ENCODE results near the gene DGKE.

The DGKE gene

GRCh38 chr17:56810891-56811775 is 22.8 kb upstream of the DGKE start:
- Histone ChIP-seq H3K27me3 (ENCODE audit: insufficient read depth, poor library complexity, severe bottlenecking) (no peaks in the 10 kb centered on the region), H3K4me1 (ENCODE audit: insufficient read depth, poor library complexity, severe bottlenecking) (peaks cover 15% of the 10 kb centered on the region), H3K27ac (ENCODE audit: poor library complexity, severe bottlenecking) (no peak overlapping the region), H3K36me3 (ENCODE audit: low read depth) (no peaks in the 10 kb centered on the region), H3K4me3 (ENCODE audit: severe bottlenecking) (no peak overlapping the region), H3K9me3 (ENCODE audit: severe bottlenecking) (no peaks in the 10 kb centered on the region)
- ATAC-seq (ENCODE audit: low read depth) (no peak), DNase-seq (ENCODE audit: low spot score) (no peak)
- TF ChIP-seq CTCF (IDR thresholded peaks at IDR 0.05; ENCODE audit: poor library complexity, severe bottlenecking) = no peak

GRCh38 chr17:56812901-56813388 is 21.0 kb upstream of the DGKE start:
- no peak for TF ChIP-seq CTCF (IDR thresholded peaks at IDR 0.05; ENCODE audit: poor library complexity, severe bottlenecking)
- ATAC-seq (ENCODE audit: low read depth) = no peak
- no peak for DNase-seq (ENCODE audit: low spot score)
- no peaks in the 10 kb centered on the region for H3K36me3 ChIP-seq (ENCODE audit: low read depth)
- H3K9me3 ChIP-seq (ENCODE audit: severe bottlenecking) = no peaks in the 10 kb centered on the region
- H3K27ac ChIP-seq (ENCODE audit: poor library complexity, severe bottlenecking) = no peak overlapping the region
- H3K27me3 ChIP-seq (ENCODE audit: insufficient read depth, poor library complexity, severe bottlenecking) = no peaks in the 10 kb centered on the region
- H3K4me3 ChIP-seq (ENCODE audit: severe bottlenecking) = no peak overlapping the region
- H3K4me1 ChIP-seq (ENCODE audit: insufficient read depth, poor library complexity, severe bottlenecking) = peaks cover 14% of the 10 kb centered on the region

- H3K9me3 ChIP-seq (ENCODE audit: severe bottlenecking) = no peaks in the 10 kb centered on the region
- no peaks in the 10 kb centered on the region for H3K36me3 ChIP-seq (ENCODE audit: low read depth)
- no peak for TF ChIP-seq CTCF (IDR thresholded peaks at IDR 0.05; ENCODE audit: poor library complexity, severe bottlenecking)
- no peaks in the 10 kb centered on the region for H3K27me3 ChIP-seq (ENCODE audit: insufficient read depth, poor library complexity, severe bottlenecking)
- DNase-seq (ENCODE audit: low spot score) (no peak), ATAC-seq (ENCODE audit: low read depth) (no peak)
- peaks cover 3% of the 10 kb centered on the region for H3K4me1 ChIP-seq (ENCODE audit: insufficient read depth, poor library complexity, severe bottlenecking)
- no peak overlapping the region for H3K27ac ChIP-seq (ENCODE audit: poor library complexity, severe bottlenecking)
- no peak overlapping the region for H3K4me3 ChIP-seq (ENCODE audit: severe bottlenecking)
Measured at GRCh38 chr17:56815711-56816110, 18.2 kb upstream of the DGKE start.

- Histone ChIP-seq H3K36me3 (ENCODE audit: low read depth) (no peaks in the 10 kb centered on the region), H3K9me3 (ENCODE audit: severe bottlenecking) (no peaks in the 10 kb centered on the region), H3K4me3 (ENCODE audit: severe bottlenecking) (no peak overlapping the region), H3K27ac (ENCODE audit: poor library complexity, severe bottlenecking) (no peak overlapping the region), H3K4me1 (ENCODE audit: insufficient read depth, poor library complexity, severe bottlenecking) (peaks cover 3% of the 10 kb centered on the region), H3K27me3 (ENCODE audit: insufficient read depth, poor library complexity, severe bottlenecking) (no peaks in the 10 kb centered on the region)
- ATAC-seq (ENCODE audit: low read depth) (no peak), DNase-seq (ENCODE audit: low spot score) (no peak)
- TF ChIP-seq CTCF (IDR thresholded peaks at IDR 0.05; ENCODE audit: poor library complexity, severe bottlenecking) = no peak
Measured at GRCh38 chr17:56817066-56817465, 16.9 kb upstream of the DGKE start.

GRCh38 chr17:56819030-56819429 is 14.9 kb upstream of the DGKE start:
- no peak overlapping the region for H3K27ac ChIP-seq (ENCODE audit: poor library complexity, severe bottlenecking)

More at GRCh38 chr17:56819030-56819429, 14.9 kb upstream of the DGKE start:
- no peak overlapping the region for H3K4me3 ChIP-seq (ENCODE audit: severe bottlenecking)
- no peak for TF ChIP-seq CTCF (IDR thresholded peaks at IDR 0.05; ENCODE audit: poor library complexity, severe bottlenecking)
- no peaks in the 10 kb centered on the region for H3K9me3 ChIP-seq (ENCODE audit: severe bottlenecking)
- peaks cover 3% of the 10 kb centered on the region for H3K4me1 ChIP-seq (ENCODE audit: insufficient read depth, poor library complexity, severe bottlenecking)
- H3K27me3 ChIP-seq (ENCODE audit: insufficient read depth, poor library complexity, severe bottlenecking) = no peaks in the 10 kb centered on the region
- ATAC-seq (ENCODE audit: low read depth) = no peak
- DNase-seq (ENCODE audit: low spot score) = no peak
- H3K36me3 ChIP-seq (ENCODE audit: low read depth) = no peaks in the 10 kb centered on the region
